ENCODE measurements around the gene TIMM9. TPM values are rescaled to one million over a fixed set of nuclear protein-coding genes. Genes with fewer than 3 reads are reported as not detected.
A peak's percentile ranks its signal among the peaks of the same experiment; 100 is the strongest.
"Not testable (repeated sequence)": the region's sequence is repeated elsewhere in the genome, so short reads cannot be mapped to it uniquely, and the experiment has no call there.

Gene TIMM9
- total and polyA plus RNA-seq, 5 donors: 25.5 to 42.5 (median 32.7) TPM

DNA sequence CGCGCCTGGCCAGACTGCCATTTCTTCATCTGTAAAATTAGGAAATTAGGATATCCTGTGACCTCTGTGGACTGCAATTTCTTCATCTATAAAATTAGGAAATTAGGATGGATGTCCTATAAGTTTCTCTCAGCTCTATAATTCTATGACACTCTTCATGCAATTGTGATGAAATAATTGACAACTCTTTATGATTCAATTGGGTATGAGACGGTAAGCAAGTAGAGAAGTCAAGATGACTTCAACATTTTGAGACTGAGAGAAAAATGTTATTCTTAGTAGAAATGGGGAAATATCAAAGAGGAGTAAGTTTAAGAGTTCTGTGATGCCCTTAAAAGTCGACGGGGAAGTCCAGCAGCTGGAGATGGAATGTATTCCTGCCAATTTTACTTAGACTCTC, 12.1 kb upstream of the TIMM9 start:
- DNase-seq: no peak
- H3K4me1 ChIP-seq (ENCODE audit: control insufficient read depth, insufficient read depth, low read length): no peaks in the 10 kb centered on the region
- no peak for ATAC-seq
- intact Hi-C loops (cut with DNase I): no loop called here
- no peaks in the 10 kb centered on the region for H3K9me3 ChIP-seq (ENCODE audit: control insufficient read depth, low read length)
- no peaks in the 10 kb centered on the region for H3K27me3 ChIP-seq (ENCODE audit: control insufficient read depth, insufficient read depth)
- WGBS: 84% methylated on average over 5 of the region's 5 CpGs
- no peak overlapping the region for H3K4me3 ChIP-seq (ENCODE audit: low read length)
- H3K27ac ChIP-seq (ENCODE audit: low read length): no peak overlapping the region

DNA sequence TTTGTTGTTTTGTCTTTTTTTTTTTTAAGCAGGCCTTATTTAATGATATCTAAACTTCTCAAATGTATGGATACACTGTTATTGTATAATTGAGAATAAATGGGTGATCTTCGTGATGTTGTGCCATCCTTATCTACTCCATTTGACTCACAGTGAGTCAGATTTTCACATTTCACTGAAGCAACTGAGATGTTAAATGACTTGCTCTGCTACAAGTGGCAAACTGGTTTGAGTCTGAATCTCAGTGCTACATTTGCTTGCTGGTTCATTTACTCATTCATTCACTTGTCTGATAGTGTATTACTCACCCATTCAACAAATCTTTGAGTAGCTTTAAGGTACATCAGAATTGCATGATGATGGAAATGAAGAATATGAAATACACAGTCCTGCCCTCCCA, 2.8 kb upstream of the TIMM9 start:
- no peak for ATAC-seq
- no peaks in the 10 kb centered on the region for H3K4me1 ChIP-seq (ENCODE audit: control insufficient read depth, insufficient read depth, low read length)
- 53% methylated on average over 1 of the region's 1 CpG for WGBS
- intact Hi-C loops (cut with DNase I): no loop called here
- H3K27ac ChIP-seq (ENCODE audit: low read length): no peak overlapping the region
- no peak for DNase-seq
- no peaks in the 10 kb centered on the region for H3K27me3 ChIP-seq (ENCODE audit: control insufficient read depth, insufficient read depth)
- no peaks in the 10 kb centered on the region for H3K9me3 ChIP-seq (ENCODE audit: control insufficient read depth, low read length)
- no peak overlapping the region for H3K4me3 ChIP-seq (ENCODE audit: low read length)

DNA sequence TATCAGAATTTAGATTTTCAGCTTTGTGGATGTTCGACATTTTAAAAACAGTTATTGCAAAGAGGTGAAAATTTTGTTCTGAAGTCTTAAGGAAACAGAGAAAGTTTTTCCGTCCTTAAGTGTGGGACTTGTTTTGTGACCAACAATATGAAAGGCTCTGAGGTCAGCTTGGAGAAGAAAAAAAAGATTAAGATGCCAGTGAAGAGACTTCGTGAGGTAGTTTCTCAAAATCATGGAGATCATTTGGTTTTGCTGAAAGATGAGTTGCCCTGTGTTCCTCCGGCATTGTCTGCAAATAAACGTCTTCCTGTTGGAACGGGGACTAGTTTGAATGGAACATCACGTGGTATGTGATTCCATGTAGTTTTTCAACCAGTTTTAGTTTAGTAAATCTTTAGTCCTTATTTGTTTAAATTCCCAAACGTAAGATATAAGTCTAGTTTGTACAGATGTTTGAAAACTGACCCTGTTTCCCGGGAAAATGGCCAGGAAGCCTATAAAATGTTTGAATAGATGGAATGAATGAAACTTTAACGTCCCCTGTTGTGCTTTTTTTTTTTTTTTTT, 870 bp upstream of the TIMM9 start:
- Histone ChIP-seq H3K27me3 (ENCODE audit: control insufficient read depth, insufficient read depth) (no peaks in the 10 kb centered on the region), H3K4me1 (ENCODE audit: control insufficient read depth, insufficient read depth, low read length) (no peaks in the 10 kb centered on the region), H3K4me3 (ENCODE audit: low read length) (peak overlapping the region; percentile 67), H3K27ac (ENCODE audit: low read length) (no peak overlapping the region), H3K9me3 (ENCODE audit: control insufficient read depth, low read length) (no peaks in the 10 kb centered on the region)
- peak; percentile 30 to 45 for ATAC-seq
- intact Hi-C loops (cut with DNase I): no loop called here
- 0% methylated on average over 10 of the region's 10 CpGs for WGBS
- no peak for DNase-seq

DNA sequence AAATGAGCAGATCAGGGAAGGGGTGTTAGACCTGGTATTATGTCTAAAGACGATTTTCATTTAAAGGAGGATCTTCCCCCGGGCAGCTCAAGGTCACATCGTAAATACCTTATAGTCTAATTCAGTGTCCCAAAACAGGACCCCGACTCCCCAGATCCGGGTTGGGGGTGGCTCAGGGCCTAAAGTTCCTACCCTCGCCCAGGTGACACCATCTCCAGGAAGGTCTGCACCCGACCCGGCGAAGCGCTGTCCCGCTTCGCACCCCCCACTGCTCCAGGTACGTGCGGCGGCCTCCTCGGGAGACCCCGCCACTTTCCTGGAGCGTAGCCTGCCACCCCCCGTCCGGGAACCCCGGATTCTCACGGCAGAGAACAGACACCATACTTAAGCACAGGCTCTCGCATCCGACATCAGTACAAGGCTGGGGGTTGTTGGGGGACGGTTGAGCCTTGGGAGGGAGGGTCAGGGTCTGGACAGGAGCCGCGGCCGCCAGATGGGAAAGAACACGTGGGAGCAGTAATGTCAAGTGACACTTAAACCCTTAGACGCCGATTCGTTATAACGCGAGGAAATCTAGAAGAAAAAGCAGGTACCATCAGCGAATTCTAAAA, 556 bp downstream of the TIMM9 start:
- WGBS: under 1% methylated on average over 35 of the region's 35 CpGs
- DNase-seq (peak; percentile 65 to 85 (median 81)), ATAC-seq (peak; percentile 86 to 88)
- Histone ChIP-seq H3K27me3 (ENCODE audit: control insufficient read depth, insufficient read depth) (no peaks in the 10 kb centered on the region), H3K4me1 (ENCODE audit: control insufficient read depth, insufficient read depth, low read length) (no peaks in the 10 kb centered on the region), H3K4me3 (ENCODE audit: low read length) (peak overlapping the region; percentile 67), H3K27ac (ENCODE audit: low read length) (peak overlapping the region; percentile 92), H3K9me3 (ENCODE audit: control insufficient read depth, low read length) (no peaks in the 10 kb centered on the region)
- intact Hi-C loops (cut with DNase I): no loop called here

DNA sequence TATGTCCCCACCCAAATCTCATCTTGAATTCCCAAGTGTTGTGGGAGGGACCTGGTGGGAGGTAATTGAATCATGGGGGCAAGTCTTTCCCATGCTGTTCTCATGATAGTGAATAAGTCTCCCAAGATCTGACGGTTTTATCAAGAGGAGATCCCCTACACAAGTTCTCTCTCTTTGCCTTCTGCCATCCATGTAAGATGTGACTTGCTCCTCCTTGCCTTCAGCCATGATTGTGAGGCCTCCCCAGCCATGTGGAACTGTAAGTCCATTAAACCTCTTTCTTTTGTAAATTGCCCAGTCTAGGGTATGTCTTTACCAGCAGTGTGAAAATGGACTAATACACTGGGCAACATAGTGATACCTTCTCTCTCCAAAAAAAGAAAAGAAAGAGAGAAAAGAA, 10.4 kb downstream of the TIMM9 start:
- intact Hi-C loops (cut with DNase I); H3K9me3 ChIP-seq (ENCODE audit: control insufficient read depth, low read length); H3K27me3 ChIP-seq (ENCODE audit: control insufficient read depth, insufficient read depth); H3K4me1 ChIP-seq (ENCODE audit: control insufficient read depth, insufficient read depth, low read length); DNase-seq; H3K4me3 ChIP-seq (ENCODE audit: low read length); ATAC-seq; H3K27ac ChIP-seq (ENCODE audit: low read length): not testable (repeated sequence)
- WGBS: 85% methylated on average over 1 of the region's 1 CpG

DNA sequence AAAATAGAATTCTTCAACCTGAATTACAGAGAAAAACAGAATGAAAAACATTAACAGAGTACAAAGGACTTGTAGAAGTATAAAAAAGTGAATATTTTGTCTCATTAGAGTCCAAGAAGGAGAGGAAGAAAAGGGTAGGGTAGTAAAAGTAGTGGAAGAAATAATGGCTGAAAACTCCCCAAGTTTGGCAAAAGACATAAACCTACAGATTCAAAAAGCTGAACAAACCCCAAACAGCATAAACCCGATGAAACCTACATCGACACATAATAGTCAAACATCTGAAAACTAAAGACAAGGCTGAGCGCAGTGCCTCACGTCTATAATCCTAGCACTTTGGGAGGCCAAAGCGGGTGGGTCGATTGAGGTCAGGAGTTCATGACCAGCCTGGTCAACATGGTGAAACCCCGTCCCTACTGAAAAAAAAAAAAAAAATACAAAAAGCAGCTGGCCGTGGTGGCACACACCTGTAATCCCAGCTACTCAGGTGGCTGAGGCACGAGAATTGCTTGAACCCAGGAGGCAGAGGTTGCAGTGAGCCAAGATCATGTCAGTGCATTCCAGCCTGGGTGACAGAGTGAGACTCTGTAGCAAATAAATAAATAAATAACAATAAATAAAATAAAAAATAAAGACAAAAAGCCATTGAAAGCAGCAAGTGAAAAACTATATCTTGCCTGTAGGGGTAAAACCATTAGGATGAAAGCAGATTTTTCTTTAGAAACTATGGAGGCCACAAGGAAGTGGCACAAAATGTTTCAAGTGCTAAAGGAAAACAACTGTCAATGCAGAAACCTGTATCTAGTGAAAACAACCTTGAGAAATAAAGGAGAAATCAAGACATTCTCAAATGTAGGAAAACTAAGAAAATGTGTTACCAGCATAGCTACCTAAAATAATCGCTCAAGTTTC, 11.4 kb downstream of the TIMM9 start:
- Histone ChIP-seq H3K4me3 (ENCODE audit: low read length) (no peak overlapping the region), H3K27me3 (ENCODE audit: control insufficient read depth, insufficient read depth) (no peaks in the 10 kb centered on the region), H3K9me3 (ENCODE audit: control insufficient read depth, low read length) (no peaks in the 10 kb centered on the region), H3K27ac (ENCODE audit: low read length) (no peak overlapping the region), H3K4me1 (ENCODE audit: control insufficient read depth, insufficient read depth, low read length) (no peaks in the 10 kb centered on the region)
- intact Hi-C loops (cut with DNase I): no loop called here
- ATAC-seq (no peak), DNase-seq (no peak)
- 97% methylated on average over 10 of the region's 10 CpGs for WGBS

DNA sequence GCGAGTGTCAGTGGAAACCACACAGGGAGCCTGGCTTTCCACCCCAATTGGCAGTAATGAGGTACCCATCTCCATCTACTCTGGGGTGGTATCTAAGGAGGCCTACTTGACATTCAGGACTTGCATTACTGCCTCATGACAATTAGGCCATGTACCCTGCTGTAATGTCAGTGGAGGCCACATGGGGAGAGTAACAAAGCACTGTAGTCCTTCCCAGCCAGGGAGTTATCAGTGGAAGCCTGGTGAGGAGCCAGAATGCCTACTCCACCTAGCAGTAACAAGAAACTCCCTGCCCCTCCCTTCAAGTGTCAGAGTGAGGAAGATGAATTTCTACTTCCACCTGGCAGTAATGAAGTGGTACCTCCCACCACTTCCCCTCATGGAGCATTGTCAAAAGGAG, 12.5 kb downstream of the TIMM9 start:
- no peak for DNase-seq
- intact Hi-C loops (cut with DNase I): no loop called here

DNA sequence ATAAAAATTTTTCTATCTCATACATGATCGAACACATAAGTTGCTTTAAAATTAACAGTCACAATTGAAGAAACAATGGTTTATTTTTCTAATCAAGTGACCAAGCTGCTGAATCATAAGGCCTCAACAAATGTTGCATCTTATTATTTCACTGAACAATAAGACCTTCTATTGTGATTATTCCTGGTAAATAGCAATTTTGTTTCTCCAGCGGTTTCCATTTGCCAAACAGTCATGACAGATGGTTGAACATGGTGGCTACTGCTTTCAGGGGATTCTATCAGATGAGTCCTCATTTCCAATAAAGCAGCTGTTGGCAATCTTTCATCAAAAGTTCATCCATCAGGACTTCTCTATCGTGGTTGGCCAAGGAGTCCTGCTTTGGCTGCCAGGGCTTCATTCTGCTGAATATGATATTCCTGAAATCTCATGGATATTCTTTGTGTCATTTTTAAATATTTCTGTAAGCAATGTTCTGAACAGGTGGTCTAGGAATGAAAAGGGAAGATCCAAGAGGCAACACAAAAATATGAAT, 18.6 kb downstream of the TIMM9 start:
- ATAC-seq (no peak), DNase-seq (no peak)
- H3K27me3 ChIP-seq (ENCODE audit: control insufficient read depth, insufficient read depth): no peaks in the 10 kb centered on the region
- WGBS: 86% methylated on average over 3 of the region's 3 CpGs
- H3K4me1 ChIP-seq (ENCODE audit: control insufficient read depth, insufficient read depth, low read length): no peaks in the 10 kb centered on the region
- no peak overlapping the region for H3K4me3 ChIP-seq (ENCODE audit: low read length)
- H3K27ac ChIP-seq (ENCODE audit: low read length): no peak overlapping the region
- intact Hi-C loops (cut with DNase I): no loop called here
- H3K9me3 ChIP-seq (ENCODE audit: control insufficient read depth, low read length): no peaks in the 10 kb centered on the region

More for the DNA sequence above, 12.5 kb downstream of the TIMM9 start:
- WGBS: 98% methylated on average over 1 of the region's 1 CpG
- H3K4me1 ChIP-seq (ENCODE audit: control insufficient read depth, insufficient read depth, low read length): no peaks in the 10 kb centered on the region
- H3K9me3 ChIP-seq (ENCODE audit: control insufficient read depth, low read length): no peaks in the 10 kb centered on the region
- H3K4me3 ChIP-seq (ENCODE audit: low read length): no peak overlapping the region
- peak in 1 of 2 donors; percentile 85 for ATAC-seq
- no peak overlapping the region for H3K27ac ChIP-seq (ENCODE audit: low read length)
- H3K27me3 ChIP-seq (ENCODE audit: control insufficient read depth, insufficient read depth): no peaks in the 10 kb centered on the region

DNA sequence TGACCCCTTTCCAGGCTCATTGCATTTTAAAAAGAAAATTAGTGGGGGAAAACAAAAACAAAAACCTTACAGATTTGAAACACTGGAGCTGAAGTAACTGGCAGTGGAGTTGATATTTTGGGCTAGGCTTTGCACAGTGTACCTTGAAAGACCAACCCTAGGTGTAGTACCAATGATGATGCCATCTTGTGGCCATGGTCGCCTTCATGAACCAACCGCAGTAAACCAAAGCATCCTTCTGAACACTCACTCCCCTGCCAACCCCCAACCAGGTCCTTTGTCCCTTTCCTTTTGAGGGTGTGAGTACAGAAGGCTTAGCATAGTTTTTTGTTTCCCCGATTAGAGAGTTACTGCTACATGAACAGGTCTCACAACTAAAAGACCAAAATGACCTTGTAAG, 25.7 kb downstream of the TIMM9 start:
- DNase-seq: no peak
- intact Hi-C loops (cut with DNase I): no loop called here
- no peak for ATAC-seq

DNA sequence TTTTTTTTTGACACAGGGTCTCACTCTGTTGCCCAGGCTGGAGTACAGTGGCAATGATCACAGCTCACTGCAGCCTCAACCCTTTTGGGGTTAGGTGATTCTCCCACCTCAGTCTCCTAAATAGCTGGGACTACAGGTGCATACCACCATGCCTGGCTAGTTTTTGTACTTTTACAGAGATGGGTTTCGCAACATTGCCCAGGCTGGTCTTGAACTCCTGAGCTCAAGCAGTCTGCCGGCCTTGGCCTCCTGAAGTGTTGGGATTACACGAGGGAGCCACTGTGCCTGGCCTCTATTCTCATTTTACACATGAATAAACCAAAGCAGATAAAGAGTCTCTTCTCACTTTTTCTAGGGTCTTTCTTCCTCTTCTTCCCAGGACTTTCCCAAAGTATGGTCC, 28.4 kb downstream of the TIMM9 start:
- no peaks in the 10 kb centered on the region for H3K4me1 ChIP-seq (ENCODE audit: control insufficient read depth, insufficient read depth, low read length)
- no peak overlapping the region for H3K4me3 ChIP-seq (ENCODE audit: low read length)
- 89% methylated on average over 3 of the region's 3 CpGs for WGBS
- DNase-seq: peak in 1 of 3 donors; percentile 7
- no peak overlapping the region for H3K27ac ChIP-seq (ENCODE audit: low read length)
- no peaks in the 10 kb centered on the region for H3K9me3 ChIP-seq (ENCODE audit: control insufficient read depth, low read length)
- H3K27me3 ChIP-seq (ENCODE audit: control insufficient read depth, insufficient read depth): no peaks in the 10 kb centered on the region
- no peak for ATAC-seq
- intact Hi-C loops (cut with DNase I): no loop called here

More for the DNA sequence above, 25.7 kb downstream of the TIMM9 start:
- Histone ChIP-seq H3K27me3 (ENCODE audit: control insufficient read depth, insufficient read depth) (no peaks in the 10 kb centered on the region), H3K27ac (ENCODE audit: low read length) (no peak overlapping the region), H3K4me1 (ENCODE audit: control insufficient read depth, insufficient read depth, low read length) (no peaks in the 10 kb centered on the region), H3K4me3 (ENCODE audit: low read length) (no peak overlapping the region), H3K9me3 (ENCODE audit: control insufficient read depth, low read length) (no peaks in the 10 kb centered on the region)
- 86% methylated on average over 3 of the region's 3 CpGs for WGBS

DNA sequence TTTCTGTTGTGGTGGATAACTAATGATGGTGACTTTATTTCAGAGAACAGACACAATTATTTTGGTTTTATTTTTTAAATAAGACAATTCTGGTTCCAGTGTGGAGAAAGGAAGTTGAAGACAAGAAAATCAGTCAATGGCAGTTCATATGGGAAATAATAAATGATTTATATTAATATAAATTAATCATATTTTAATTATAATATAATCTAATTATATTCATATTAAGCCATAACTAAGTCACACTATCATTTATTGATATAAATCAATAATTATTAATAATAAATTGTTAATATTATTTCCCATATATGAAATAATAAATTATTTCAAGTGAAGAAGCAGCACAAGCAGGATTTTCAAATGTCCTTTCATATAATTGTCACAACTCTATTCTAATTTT, 28.8 kb downstream of the TIMM9 start:
- intact Hi-C loops (cut with DNase I): no loop called here
- no peaks in the 10 kb centered on the region for H3K9me3 ChIP-seq (ENCODE audit: control insufficient read depth, low read length)

More for the DNA sequence above, 28.8 kb downstream of the TIMM9 start:
- Histone ChIP-seq H3K4me3 (ENCODE audit: low read length) (no peak overlapping the region), H3K27me3 (ENCODE audit: control insufficient read depth, insufficient read depth) (no peaks in the 10 kb centered on the region), H3K27ac (ENCODE audit: low read length) (no peak overlapping the region), H3K4me1 (ENCODE audit: control insufficient read depth, insufficient read depth, low read length) (no peaks in the 10 kb centered on the region)
- ATAC-seq (no peak), DNase-seq (no peak)

All from right cardiac atrium (tissue), 5 donors.